ENCODE measurements around the gene PDGFA. TPM values are rescaled to one million over a fixed set of nuclear protein-coding genes. Genes with fewer than 3 reads are reported as not detected.

The PDGFA gene
- total RNA-seq, 1 experiment from 2014 or later: 35.8 TPM

- no peaks in the 10 kb centered on the region for H3K79me1 ChIP-seq (ENCODE audit: insufficient read depth, low read depth, low read length, poor library complexity, severe bottlenecking)
- H3K4me1 Mint-ChIP-seq: peaks cover 3 to 12% of the 10 kb centered on the region in 2 experiments; a peak in 3 of 4 replicates
- no peaks in the 10 kb centered on the region for H3K4me1 ChIP-seq (ENCODE audit: insufficient read depth, low read length)
- H4K20me1 ChIP-seq (ENCODE audit: control insufficient read depth, insufficient read depth, insufficient read length): no peaks in the 10 kb centered on the region
- no peak overlapping the region for H2AFZ ChIP-seq (ENCODE audit: low read length)
- no peak overlapping the region for H2AK5ac ChIP-seq (ENCODE audit: insufficient read length, low read length)
- H3K4me3 Mint-ChIP-seq: no peak overlapping the region
- peaks cover 9 to 14% (median 12%) of the 10 kb centered on the region in 3 experiments; a peak in 6 of 7 replicates for H3K36me3 Mint-ChIP-seq (ENCODE audit: insufficient read depth in 1 of 3, low read depth in 3 of 3)
- H2BK120ac ChIP-seq (ENCODE audit: low read depth, low read length, poor library complexity, severe bottlenecking): no peak overlapping the region
- no peak overlapping the region for H3K4me2 ChIP-seq (ENCODE audit: insufficient read depth, insufficient read length, low read length)
- H3K9ac ChIP-seq (ENCODE audit: extremely low read depth, insufficient read length, low read length): no peak overlapping the region
- H3K27ac Mint-ChIP-seq: peak overlapping the region; percentile 18 to 95 (median 64); a peak in 3 of 7 replicates
- no peak overlapping the region for H2BK12ac ChIP-seq (ENCODE audit: insufficient read length, low read depth, low read length)
- H4K91ac ChIP-seq (ENCODE audit: insufficient read length, low read depth, low read length): no peak overlapping the region
- no peak overlapping the region for H3K56ac ChIP-seq (ENCODE audit: insufficient read length, low read depth, low read length)
- no peaks in the 10 kb centered on the region for H3K23me2 ChIP-seq (ENCODE audit: insufficient read length, low read depth, low read length, poor library complexity, severe bottlenecking)
- no peak overlapping the region for H2BK5ac ChIP-seq (ENCODE audit: insufficient read length, low read length)
- no CpG with 5 or more reads among the region's 8 CpGs for WGBS (ENCODE audit: extremely low coverage, insufficient read length, low lambda C conversion rate)
- H3K4ac ChIP-seq (ENCODE audit: low read depth, low read length): no peak overlapping the region
- H3K27ac ChIP-seq (ENCODE audit: insufficient read length, low read depth, low read length): no peak overlapping the region
- no peak overlapping the region for H3K23ac ChIP-seq (ENCODE audit: insufficient read length, low read depth, low read length)
- no peak overlapping the region for H3K14ac ChIP-seq (ENCODE audit: insufficient read depth, low read length)
- H3T11ph ChIP-seq (ENCODE audit: low read length): no peak overlapping the region
- no peak overlapping the region for H2BK15ac ChIP-seq (ENCODE audit: low read depth, low read length)
- no peak overlapping the region for H4K8ac ChIP-seq (replicated peaks; ENCODE audit: insufficient read length, low read depth, low read length)
- DNase-seq: no peak
- no peak for TF ChIP-seq CTCF (conservative IDR thresholded peaks at IDR 0.05)
- no peak overlapping the region for H4K5ac ChIP-seq (ENCODE audit: insufficient read length, low read depth, low read length)
- H3K27me3 Mint-ChIP-seq (ENCODE audit: low read depth): no peaks in the 10 kb centered on the region; the same call in 1 of the 2 replicates
- H2BK20ac ChIP-seq (ENCODE audit: low read depth, low read length, poor library complexity, severe bottlenecking): no peak overlapping the region
- no peak overlapping the region for H3K18ac ChIP-seq (ENCODE audit: insufficient read length, low read depth, low read length)
- H3K79me2 ChIP-seq (ENCODE audit: insufficient read depth, low read length): no peaks in the 10 kb centered on the region
- no peaks in the 10 kb centered on the region for H3K9me3 ChIP-seq (ENCODE audit: control insufficient read depth, low read depth, low read length)
- peaks cover 0 to 10% of the 10 kb centered on the region in 2 experiments; a peak in 2 of 5 replicates for H3K9me3 Mint-ChIP-seq
- no peaks in the 10 kb centered on the region for H3K27me3 ChIP-seq (ENCODE audit: insufficient read depth, low read length)
Observed at GRCh38 chr7:492714-493065, 27.0 kb downstream of the PDGFA start.

All from H9 (cell line).